ENCODE results near the gene FAM78A.
"Not testable (repeated sequence)": the region's sequence is repeated elsewhere in the genome, so short reads cannot be mapped to it uniquely, and the experiment has no call there.

FAM78A gene

GRCh38 chr9:131282688-131283422 is 6.5 kb upstream of the FAM78A start:
- DNase-seq: peak in 2 of 56 donors; percentile 24 to 67

GRCh38 chr9:131282175-131282574 is 5.9 kb upstream of the FAM78A start:
- no peak for DNase-seq

GRCh38 chr9:131281119-131281965 is 5.0 kb upstream of the FAM78A start:
- no peak for DNase-seq

GRCh38 chr9:131280660-131281059 is 4.3 kb upstream of the FAM78A start:
- no peak for DNase-seq

- DNase-seq: peak in 6 of 56 donors; percentile 16 to 34 (median 22)
Observed at GRCh38 chr9:131279863-131280570, 3.7 kb upstream of the FAM78A start.

- no peak for DNase-seq
Observed at GRCh38 chr9:131279196-131279862, 3.0 kb upstream of the FAM78A start.

- DNase-seq: no peak
Observed at GRCh38 chr9:131278702-131279111, 2.4 kb upstream of the FAM78A start.

GRCh38 chr9:131277910-131278701 is 1.8 kb upstream of the FAM78A start:
- DNase-seq: peak in 55 of 56 donors; percentile 16 to 91 (median 77)

GRCh38 chr9:131277287-131277909 is 1.1 kb upstream of the FAM78A start:
- DNase-seq: no peak

- DNase-seq: no peak
Observed at GRCh38 chr9:131276891-131277286, 579 bp upstream of the FAM78A start.

GRCh38 chr9:131275332-131276093 is 797 bp downstream of the FAM78A start:
- DNase-seq: no peak

- peak in 3 of 56 donors; percentile 11 to 44 (median 37) for DNase-seq
Observed at GRCh38 chr9:131274674-131275331, 1.5 kb downstream of the FAM78A start.

GRCh38 chr9:131273856-131274673 is 2.2 kb downstream of the FAM78A start:
- DNase-seq: no peak

GRCh38 chr9:131273146-131273855 is 3.0 kb downstream of the FAM78A start:
- no peak for DNase-seq

GRCh38 chr9:131272212-131272611 is 4.1 kb downstream of the FAM78A start:
- no peak for DNase-seq

GRCh38 chr9:131271506-131271931 is 4.8 kb downstream of the FAM78A start:
- peak in 6 of 56 donors; percentile 27 to 55 (median 34) for DNase-seq

- not testable (repeated sequence) for DNase-seq
Observed at GRCh38 chr9:131271016-131271273, 5.4 kb downstream of the FAM78A start.
